CD4-positive, alpha-beta T cell treated with Interleukin-17A for 4 hours (primary cell): Measurements from ENCODE around the gene PTPRE.

Source experiments
- DNase-seq: peaks from one replicate; pipeline ENCODE4 v3.0.0-alpha.2; 2020; ENCODE audit warnings: mixed read lengths

PTPRE gene

DNA sequence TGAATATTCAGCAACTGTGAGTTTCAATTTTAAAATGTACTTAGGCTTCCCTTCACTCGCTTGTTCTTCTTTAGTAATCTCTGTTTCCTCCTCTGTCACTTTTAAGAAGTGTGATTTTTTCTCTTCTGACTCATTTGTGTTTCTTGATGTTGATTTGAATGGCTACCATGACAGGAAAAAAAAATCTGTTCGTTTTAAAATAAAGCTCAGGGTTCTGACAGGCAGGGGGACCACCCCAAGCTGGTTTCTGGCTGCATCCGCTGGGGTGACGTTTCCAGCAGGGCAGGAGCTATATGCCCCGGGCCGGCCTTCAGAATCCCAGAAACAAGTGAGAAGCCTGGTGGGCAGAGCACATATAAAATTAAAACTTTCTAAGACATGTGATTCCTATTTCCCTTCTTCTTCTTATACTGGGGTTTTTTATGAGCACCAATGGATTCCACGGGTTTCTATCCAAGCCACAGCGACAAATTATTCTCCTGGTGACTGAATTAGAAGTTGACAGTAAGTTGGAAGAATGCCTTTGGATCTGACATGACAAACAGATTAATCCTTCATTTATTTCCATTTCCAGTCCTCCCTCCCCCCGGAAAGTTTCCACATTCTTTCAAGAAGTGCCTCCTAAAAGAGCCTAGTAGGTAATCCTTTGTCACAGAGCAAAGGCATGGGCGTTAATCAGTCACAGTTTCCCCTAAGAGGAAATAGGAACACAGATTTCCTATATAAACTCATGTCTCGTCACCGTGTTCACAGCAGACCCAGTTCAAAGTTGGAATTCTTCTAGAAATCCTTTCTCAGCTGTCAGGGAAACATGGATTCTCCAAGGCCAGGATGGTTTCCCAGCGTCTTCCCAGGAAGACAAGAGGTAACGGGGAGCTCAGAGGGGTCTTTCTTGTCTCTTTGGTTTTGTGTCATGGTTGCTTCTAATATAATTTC lies 79.9 kb downstream of the PTPRE start:
- DNase-seq = no peak

- no peak for DNase-seq
These were observed 80.8 kb downstream of the PTPRE start for GRCh38 chr10:127987467-127988380.

GRCh38 chr10:127989481-127990012 lies 82.6 kb downstream of the PTPRE start:
- DNase-seq = no peak

DNA sequence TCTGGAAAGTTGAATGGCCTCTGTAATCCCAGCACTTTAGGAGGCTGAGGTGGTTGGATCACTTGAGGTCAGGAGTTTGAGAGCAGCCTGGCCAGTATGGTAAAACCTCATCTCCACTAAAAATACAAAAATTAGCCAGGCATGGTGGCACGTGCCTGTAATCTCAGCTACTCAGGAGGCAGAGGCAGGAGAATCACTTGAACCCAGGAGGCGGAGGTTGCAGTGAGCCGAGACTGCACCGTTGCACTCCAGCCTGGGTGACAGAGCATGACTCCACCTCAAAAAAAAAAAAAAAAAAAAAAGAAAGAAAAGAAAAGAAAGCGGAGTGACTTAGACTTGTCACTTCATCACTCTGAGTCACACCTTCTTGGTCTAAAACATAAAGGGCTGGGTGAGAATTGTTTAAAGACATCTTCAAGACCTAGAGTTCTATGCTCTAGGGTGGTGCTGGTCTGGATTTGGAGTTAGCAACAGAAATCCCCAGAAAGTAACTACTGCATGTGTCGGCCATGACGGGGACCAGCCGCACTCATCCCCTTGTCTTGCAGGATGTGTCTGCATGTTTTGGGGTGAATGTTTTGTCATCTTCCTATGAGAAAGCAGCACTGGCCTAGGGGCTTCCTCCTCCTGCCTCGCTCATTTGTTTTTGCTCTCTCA lies 83.4 kb downstream of the PTPRE start:
- DNase-seq = peak; percentile 39

GRCh38 chr10:127990846-127991542 lies 84.1 kb downstream of the PTPRE start:
- peak; percentile 60 for DNase-seq

GRCh38 chr10:127991543-127992255 lies 84.8 kb downstream of the PTPRE start:
- DNase-seq = no peak

DNA sequence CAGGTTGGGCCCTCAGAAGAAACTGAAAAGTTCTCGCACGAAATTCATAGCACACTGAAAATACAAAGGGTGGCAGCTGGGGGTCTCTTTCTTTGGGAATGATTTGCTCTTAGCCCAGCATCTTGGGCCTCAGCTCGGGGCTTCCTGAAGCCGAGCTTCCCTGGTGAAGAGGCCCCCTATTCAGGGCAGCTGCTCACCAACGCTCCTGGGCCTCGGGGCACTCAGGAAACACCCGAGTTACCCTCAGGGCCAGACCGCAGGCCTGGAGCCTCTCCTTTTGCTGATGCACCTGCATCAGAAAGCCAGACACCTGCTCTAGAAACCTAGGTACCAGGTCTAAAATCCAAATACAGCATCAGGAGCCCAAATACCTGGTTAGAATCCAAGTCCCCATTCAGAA lies 85.5 kb downstream of the PTPRE start:
- DNase-seq = no peak

DNA sequence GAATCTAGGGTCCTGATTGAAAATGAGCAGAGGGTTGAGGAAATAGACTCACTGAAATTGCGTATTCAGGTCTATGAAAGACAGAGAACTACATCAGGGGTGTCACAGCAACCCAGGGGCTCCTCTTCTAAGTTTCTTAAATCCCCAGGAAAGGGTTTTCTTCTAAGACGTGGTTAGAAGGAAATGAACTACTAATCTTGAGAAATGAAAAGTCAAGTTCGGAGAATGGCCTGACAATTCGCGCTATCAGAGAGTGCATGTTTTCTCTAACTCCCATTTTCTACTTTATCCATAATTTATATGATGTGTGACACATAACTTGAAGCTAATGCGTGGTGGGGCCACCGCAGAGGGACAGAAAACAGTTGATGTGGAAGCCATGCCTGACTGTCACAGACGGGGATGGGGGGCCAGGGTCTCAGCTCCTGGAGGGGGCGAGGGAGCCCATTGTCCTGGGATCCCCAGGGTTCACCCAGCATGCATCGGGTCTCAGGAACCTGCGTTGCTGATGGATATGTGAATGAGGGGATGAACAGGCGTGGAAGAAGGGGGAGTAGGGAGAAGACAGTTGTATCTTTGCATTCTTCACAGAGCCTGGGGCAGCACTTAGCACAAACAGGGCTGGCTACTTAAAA lies 86.3 kb downstream of the PTPRE start:
- DNase-seq = no peak

DNA sequence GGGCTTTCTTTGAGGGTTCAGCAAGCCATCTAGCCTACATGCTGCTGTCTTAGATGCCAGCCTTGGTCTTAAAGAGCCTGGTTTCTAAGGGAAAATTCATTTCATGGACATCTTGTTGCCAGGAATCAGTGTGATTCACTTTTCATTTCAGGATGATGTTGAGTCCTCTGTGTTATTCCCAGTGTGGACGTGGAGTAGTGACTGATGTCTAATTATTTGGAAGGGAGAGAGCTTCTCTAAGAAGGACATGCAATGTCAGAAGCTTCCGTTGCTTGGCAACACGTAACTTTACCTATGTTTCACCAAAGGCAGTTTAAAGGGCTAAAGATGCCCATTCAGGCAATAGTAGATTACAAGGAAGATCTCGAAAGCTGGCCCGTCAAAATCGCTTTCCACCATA lies 89.0 kb downstream of the PTPRE start:
- DNase-seq = no peak

GRCh38 chr10:127996586-127996985 lies 89.7 kb downstream of the PTPRE start:
- no peak for DNase-seq

- no peak for DNase-seq
These were observed 90.4 kb downstream of the PTPRE start for GRCh38 chr10:127997271-127997670.

GRCh38 chr10:127997937-127998336 lies 91.0 kb downstream of the PTPRE start:
- no peak for DNase-seq

DNA sequence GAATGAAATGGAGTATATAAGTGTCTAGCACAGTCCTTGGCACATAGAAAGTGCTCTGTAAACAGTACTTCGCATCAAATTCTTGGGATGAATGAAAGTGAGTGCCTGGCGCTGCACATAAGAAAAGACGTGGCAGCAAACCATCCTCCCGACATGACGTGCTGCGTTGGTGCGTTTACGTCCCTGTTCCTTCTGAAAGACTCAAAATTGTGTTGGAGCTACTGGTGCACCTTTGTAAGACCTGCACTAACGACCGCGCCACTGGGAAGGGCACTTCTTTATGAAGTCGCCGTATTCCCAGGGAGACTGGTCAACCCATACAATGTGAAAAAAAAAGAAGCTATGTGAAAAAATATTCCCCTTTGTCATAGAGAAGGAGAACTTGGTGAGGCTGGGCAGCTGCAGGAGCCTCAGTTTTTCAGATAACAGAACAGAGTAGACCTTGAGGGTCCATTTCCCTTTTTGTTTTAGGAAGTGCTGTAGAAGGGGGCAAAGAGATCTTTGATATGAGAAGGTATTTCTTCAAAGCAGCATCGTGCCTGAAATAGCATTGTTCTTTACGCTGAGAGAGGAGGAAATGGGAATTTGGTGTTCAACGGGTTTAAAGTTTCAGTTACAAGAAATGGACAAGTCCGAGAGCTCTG lies 91.7 kb downstream of the PTPRE start:
- DNase-seq = no peak

DNA sequence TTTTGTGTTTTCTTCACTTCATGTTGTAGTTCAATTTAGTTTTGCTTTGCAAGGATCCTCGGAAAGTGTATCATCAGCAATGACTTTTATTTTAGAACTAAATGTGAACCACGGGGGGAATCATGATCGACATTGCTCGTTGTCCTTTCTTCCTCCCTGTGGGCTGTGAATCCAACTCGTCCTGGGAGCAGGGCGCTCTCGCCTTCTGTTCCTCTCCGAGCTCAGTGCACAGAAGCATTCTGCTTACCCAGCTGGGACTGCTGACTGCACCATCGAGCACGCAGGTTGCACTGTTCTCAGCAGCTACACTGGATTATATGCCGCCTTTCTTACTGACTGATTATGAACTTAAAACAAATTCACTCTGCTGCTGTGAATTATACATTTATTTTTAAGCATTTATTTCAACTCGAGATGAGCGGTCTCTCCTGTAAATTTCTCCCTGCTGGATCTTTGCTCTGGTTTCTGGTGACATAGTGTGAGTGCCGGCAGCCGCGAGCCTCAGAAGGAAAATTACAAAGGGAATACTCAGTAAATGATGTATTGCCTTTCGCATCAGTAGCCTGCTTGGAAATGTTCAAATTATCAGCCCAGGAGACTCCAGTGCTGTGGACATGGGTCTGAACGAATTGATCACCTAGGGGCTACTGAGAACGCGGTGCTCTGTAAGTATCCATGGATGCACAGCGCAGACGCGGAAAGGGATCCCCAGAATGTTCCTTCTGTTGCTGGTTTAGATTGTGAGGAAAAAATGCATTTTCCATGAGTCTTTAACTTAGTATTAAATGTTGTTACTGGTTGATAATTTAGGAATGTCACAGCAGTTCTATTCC lies 92.6 kb downstream of the PTPRE start:
- DNase-seq = no peak

- no peak for DNase-seq
These were observed 93.8 kb downstream of the PTPRE start for GRCh38 chr10:128000471-128001362.

DNA sequence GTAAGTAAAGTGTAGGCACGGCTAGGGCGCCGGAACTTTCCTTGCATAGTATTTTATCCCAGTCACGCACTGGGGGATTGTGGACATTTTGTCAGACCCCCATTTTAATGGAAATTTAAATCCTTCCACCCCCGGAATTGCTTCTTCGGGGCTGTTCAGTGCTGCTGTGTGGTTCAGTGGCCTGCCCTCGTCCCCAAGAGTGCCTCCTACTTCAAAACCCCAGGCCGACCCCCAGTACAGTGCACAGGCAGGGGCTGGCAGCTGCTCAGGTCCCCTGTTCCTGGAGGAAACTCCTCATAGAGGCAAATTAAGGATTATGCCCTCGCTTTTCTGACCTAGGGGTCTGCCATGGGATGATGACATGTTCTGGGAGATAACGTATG lies 94.5 kb downstream of the PTPRE start:
- DNase-seq = no peak

DNA sequence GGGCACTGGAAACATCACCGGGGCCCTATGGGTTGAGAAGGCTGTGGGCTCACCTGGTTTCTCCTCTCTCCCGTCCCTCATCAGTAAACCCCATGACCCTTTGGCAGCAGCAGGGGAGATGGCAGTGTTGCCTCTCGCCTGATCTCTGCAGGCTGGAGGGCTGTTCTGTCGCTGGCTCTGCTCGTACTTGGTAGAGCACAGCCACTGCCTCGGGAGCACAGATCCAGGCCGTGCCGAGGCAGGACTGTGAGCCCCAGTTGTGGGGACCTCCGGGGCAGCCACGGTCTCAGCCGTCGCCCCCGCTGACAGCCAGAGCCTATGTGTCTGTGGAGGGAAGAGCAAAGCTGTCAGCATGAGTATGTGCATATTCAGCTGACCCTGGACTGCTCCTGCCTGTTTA lies 94.9 kb downstream of the PTPRE start:
- DNase-seq = no peak

DNA sequence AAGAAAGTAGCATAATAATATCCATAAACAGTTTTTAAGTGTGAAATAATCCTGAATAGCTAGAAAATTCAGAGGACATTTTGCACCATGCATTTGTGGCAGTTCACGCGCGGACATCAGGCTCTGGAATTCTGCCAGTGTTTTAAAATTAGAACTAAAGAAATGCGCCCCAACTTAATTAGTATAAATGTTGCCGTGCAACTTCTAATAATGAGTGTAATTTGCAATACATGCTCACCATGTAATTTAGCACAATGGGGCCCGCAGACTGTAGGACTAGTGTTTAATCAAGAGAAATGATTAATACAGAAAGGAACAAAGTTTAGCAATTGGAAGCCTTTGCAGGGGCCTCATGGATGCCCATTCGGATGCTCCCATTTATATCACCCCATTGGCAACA lies 96.6 kb downstream of the PTPRE start:
- DNase-seq = no peak

- DNase-seq = no peak
These were observed 99.0 kb downstream of the PTPRE start for GRCh38 chr10:128005858-128006257.
